ENCODE results near the gene UHRF1. TPM values are rescaled to one million over a fixed set of nuclear protein-coding genes. Genes with fewer than 3 reads are reported as not detected.
A peak's percentile ranks its signal among the peaks of the same experiment; 100 is the strongest.

The UHRF1 gene
- total and polyA plus RNA-seq, 2 of the 13 experiments (the other 11 are each of a cell fraction or from before 2014, with no cell fraction given): 6.8 to 78.4 TPM

- TF ChIP-seq CCAR2 (optimal IDR thresholded peaks at IDR 0.05; ENCODE audit: low read depth, low read length): no peak
- TF ChIP-seq MYNN (CRISPR knock-in tag; IDR thresholded peaks at IDR 0.05; ENCODE audit: low read depth): no peak
- no peak for TF ChIP-seq ZNF142 (CRISPR knock-in tag; IDR thresholded peaks at IDR 0.05)
- TF ChIP-seq ZBED4 (CRISPR knock-in tag; IDR thresholded peaks at IDR 0.05; ENCODE audit: borderline replicate concordance): 0 out of 2 replicates have a peak, but pooled peaks have one; percentile 5
- no peak for TF ChIP-seq ZNF660 (CRISPR knock-in tag; IDR thresholded peaks at IDR 0.05; ENCODE audit: borderline replicate concordance, low read depth)
- no peak; the same call in 1 of the 2 replicates for TF ChIP-seq ZNF564 (CRISPR knock-in tag; IDR thresholded peaks at IDR 0.05)
- TF ChIP-seq ZFP90 (CRISPR knock-in tag; IDR thresholded peaks at IDR 0.05; ENCODE audit: borderline replicate concordance): peak; percentile 70; the same call in 1 of the 2 replicates
- no peak for TF ChIP-seq ELK4 (CRISPR knock-in tag; IDR thresholded peaks at IDR 0.05; ENCODE audit: borderline replicate concordance)
- no peak for TF ChIP-seq RBM22 (optimal IDR thresholded peaks at IDR 0.05; ENCODE audit: low read length)
- no peak for TF ChIP-seq CBX2 (IDR thresholded peaks at IDR 0.05; ENCODE audit: low read depth, low read length)
- no peak for TF ChIP-seq CBX2 (CRISPR knock-in tag; IDR thresholded peaks at IDR 0.05; ENCODE audit: low read depth)
- no peak for TF ChIP-seq ZBTB25 (CRISPR knock-in tag; IDR thresholded peaks at IDR 0.05)
- no peak for TF ChIP-seq ZNF24 (IDR thresholded peaks at IDR 0.05)
- no peak for TF ChIP-seq TFE3 (CRISPR knock-in tag; IDR thresholded peaks at IDR 0.05)
- TF ChIP-seq MAFF (IDR thresholded peaks at IDR 0.05; ENCODE audit: low read depth, low read length): no peak
Measured at GRCh38 chr19:4909156-4909896, at the start of gene UHRF1 (continued).
